Measurements from ENCODE around the gene RNF220.

Gene RNF220

DNA sequence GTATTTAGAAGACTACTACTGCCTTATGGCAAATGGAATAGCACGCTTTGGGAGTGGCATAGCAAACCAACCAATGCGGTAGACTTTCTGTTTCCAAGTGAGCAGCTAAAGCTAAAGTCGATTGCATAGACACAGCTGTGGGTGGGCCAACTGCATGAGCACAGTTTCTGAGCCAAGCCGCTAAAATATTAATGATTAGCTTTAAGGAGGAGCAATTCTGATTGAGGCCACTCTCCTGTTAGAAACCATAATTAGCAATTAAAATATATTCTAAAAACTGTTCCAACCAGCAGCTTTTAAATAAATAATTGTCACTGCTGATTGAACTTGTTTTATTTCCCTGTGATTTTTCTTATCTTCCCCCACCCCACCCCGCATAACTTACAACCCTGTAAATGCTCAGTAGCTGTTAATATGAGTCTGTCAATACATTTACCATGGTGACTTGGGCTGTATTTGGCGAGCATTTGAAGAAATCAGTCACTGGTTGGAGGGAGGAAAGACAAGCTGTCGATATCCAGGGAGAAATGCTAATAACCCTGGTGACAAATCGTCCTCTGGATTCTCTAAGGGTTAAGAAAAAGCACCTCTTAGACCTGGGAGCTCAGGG, 32.2 kb downstream of the RNF220 start:
- no peaks in the 10 kb centered on the region for H3K79me2 ChIP-seq (ENCODE audit: insufficient read depth, low read length)
- H3K27me3 ChIP-seq (ENCODE audit: insufficient read depth, low read length): no peaks in the 10 kb centered on the region
- no peaks in the 10 kb centered on the region for H3K36me3 ChIP-seq (ENCODE audit: insufficient read depth, low read length)
- H3K9ac ChIP-seq (ENCODE audit: low read length): no peak overlapping the region
- no peaks in the 10 kb centered on the region for H3K4me1 ChIP-seq (ENCODE audit: insufficient read depth, low read length, severe bottlenecking)
- H3K4me3 ChIP-seq (ENCODE audit: low read depth, low read length, poor library complexity, severe bottlenecking): no peak overlapping the region
- H4K20me1 ChIP-seq (ENCODE audit: insufficient read depth, low read length): no peaks in the 10 kb centered on the region
- no peaks in the 10 kb centered on the region for H3F3A ChIP-seq (ENCODE audit: insufficient read depth, low read length)
- H3K9me2 ChIP-seq (ENCODE audit: low read depth, low read length): no peaks in the 10 kb centered on the region
- no peak overlapping the region for H3K4me2 ChIP-seq (ENCODE audit: low read length)
- TF ChIP-seq, protein P1, sequence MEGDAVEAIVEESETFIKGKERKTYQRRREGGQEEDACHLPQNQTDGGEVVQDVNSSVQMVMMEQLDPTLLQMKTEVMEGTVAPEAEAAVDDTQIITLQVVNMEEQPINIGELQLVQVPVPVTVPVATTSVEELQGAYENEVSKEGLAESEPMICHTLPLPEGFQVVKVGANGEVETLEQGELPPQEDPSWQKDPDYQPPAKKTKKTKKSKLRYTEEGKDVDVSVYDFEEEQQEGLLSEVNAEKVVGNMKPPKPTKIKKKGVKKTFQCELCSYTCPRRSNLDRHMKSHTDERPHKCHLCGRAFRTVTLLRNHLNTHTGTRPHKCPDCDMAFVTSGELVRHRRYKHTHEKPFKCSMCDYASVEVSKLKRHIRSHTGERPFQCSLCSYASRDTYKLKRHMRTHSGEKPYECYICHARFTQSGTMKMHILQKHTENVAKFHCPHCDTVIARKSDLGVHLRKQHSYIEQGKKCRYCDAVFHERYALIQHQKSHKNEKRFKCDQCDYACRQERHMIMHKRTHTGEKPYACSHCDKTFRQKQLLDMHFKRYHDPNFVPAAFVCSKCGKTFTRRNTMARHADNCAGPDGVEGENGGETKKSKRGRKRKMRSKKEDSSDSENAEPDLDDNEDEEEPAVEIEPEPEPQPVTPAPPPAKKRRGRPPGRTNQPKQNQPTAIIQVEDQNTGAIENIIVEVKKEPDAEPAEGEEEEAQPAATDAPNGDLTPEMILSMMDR (IDR thresholded peaks at IDR 0.05; ENCODE audit: low read length): no peak
- no peak for TF ChIP-seq EZH2 (IDR thresholded peaks at IDR 0.05; ENCODE audit: borderline replicate concordance, low read length)
- no peak overlapping the region for H3K27ac ChIP-seq (ENCODE audit: low read depth, low read length, poor library complexity, severe bottlenecking)
- H3K9me3 ChIP-seq (ENCODE audit: low read length): no peaks in the 10 kb centered on the region
- no peak overlapping the region for H2AFZ ChIP-seq (ENCODE audit: low read length)

DNA sequence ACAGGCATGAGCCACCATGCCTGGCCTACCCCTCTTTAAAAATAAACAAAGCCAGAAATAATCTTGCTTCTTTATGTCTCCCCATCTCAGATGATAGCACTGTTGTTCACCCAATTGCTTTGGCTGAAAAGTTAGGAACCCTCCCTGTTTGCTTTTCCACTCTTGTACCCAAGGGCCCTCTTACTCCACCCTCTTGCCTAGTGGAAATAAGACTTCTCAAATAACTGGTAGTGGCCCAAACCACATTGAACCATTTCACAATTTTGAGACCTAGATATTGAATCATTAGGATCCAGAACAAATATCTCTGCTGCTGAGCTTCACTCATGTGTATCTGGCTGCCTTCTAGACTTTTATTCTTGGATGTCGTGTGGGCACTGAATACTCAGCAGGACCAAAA, 37.7 kb downstream of the RNF220 start:
- Histone ChIP-seq H3K4me1 (ENCODE audit: insufficient read depth, low read length, severe bottlenecking) (no peaks in the 10 kb centered on the region), H2AFZ (ENCODE audit: low read length) (no peak overlapping the region), H3K36me3 (ENCODE audit: insufficient read depth, low read length) (no peaks in the 10 kb centered on the region), H3K27me3 (ENCODE audit: insufficient read depth, low read length) (no peaks in the 10 kb centered on the region), H3K9me3 (ENCODE audit: low read length) (no peaks in the 10 kb centered on the region), H4K20me1 (ENCODE audit: insufficient read depth, low read length) (no peaks in the 10 kb centered on the region), H3F3A (ENCODE audit: insufficient read depth, low read length) (no peaks in the 10 kb centered on the region), H3K9ac (ENCODE audit: low read length) (no peak overlapping the region), H3K79me2 (ENCODE audit: insufficient read depth, low read length) (no peaks in the 10 kb centered on the region), H3K4me2 (ENCODE audit: low read length) (no peak overlapping the region), H3K9me2 (ENCODE audit: low read depth, low read length) (no peaks in the 10 kb centered on the region), H3K4me3 (ENCODE audit: low read depth, low read length, poor library complexity, severe bottlenecking) (no peak overlapping the region), H3K27ac (ENCODE audit: low read depth, low read length, poor library complexity, severe bottlenecking) (no peak overlapping the region)
- TF ChIP-seq, protein P1 (IDR thresholded peaks at IDR 0.05; ENCODE audit: low read length): no peak
- no peak for TF ChIP-seq EZH2 (IDR thresholded peaks at IDR 0.05; ENCODE audit: borderline replicate concordance, low read length)

DNA sequence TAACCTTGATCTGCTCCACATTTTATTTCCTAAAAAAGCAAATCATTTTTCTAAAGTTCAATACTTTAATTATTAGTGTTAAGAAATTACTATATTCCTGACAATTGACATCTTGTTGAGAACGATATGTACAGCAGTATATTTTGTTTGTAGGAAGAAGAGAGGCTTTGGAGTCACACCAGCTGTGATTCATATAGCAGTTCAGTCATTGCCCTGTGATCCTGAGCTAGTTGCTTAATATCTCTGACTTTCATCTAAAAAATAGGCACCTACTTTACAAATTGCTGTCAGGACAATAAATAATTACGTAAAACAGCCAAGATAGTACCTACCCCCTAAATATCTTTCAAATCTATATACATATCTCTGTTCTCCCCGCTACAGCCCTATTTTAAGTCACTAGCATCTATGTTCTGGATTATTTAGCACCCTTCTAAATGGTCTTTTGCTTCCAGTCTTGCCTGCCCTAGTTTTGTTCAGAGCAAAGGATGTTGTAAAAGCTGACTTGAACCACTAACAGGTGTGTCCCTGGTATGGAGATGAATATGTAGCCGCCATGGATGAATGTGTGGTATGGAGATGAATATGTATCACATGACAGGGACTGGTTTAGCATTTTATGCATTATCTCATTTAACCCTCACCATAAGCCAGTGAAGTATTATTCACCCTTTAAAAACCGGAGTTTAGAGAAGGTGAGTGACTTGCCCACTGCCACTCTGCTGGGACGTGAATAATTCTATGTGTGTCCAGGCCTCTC, 42.2 kb downstream of the RNF220 start:
- H3K4me3 ChIP-seq (ENCODE audit: low read depth, low read length, poor library complexity, severe bottlenecking): no peak overlapping the region
- H3K27me3 ChIP-seq (ENCODE audit: insufficient read depth, low read length): no peaks in the 10 kb centered on the region

More for the DNA sequence above, 42.2 kb downstream of the RNF220 start:
- Histone ChIP-seq H3K4me2 (ENCODE audit: low read length) (no peak overlapping the region), H2AFZ (ENCODE audit: low read length) (no peak overlapping the region), H4K20me1 (ENCODE audit: insufficient read depth, low read length) (no peaks in the 10 kb centered on the region), H3K27ac (ENCODE audit: low read depth, low read length, poor library complexity, severe bottlenecking) (no peak overlapping the region), H3F3A (ENCODE audit: insufficient read depth, low read length) (no peaks in the 10 kb centered on the region), H3K36me3 (ENCODE audit: insufficient read depth, low read length) (no peaks in the 10 kb centered on the region), H3K9ac (ENCODE audit: low read length) (no peak overlapping the region), H3K9me3 (ENCODE audit: low read length) (no peaks in the 10 kb centered on the region), H3K4me1 (ENCODE audit: insufficient read depth, low read length, severe bottlenecking) (no peaks in the 10 kb centered on the region), H3K79me2 (ENCODE audit: insufficient read depth, low read length) (no peaks in the 10 kb centered on the region), H3K9me2 (ENCODE audit: low read depth, low read length) (no peaks in the 10 kb centered on the region)
- TF ChIP-seq, protein P1 (IDR thresholded peaks at IDR 0.05; ENCODE audit: low read length): no peak
- no peak for TF ChIP-seq EZH2 (IDR thresholded peaks at IDR 0.05; ENCODE audit: borderline replicate concordance, low read length)
